Skeletal muscle tissue (tissue), 4 donors: ENCODE data around the gene PLA2R1. TPM values are rescaled to one million over a fixed set of nuclear protein-coding genes. Genes with fewer than 3 reads are reported as not detected.

Experiments used
- H3K27ac ChIP-seq: one replicate; pipeline ENCODE4 v1.7.0; 2013; ENCODE audit warnings: mild to moderate bottlenecking, low read depth, low read length, inconsistent platforms
- H3K27me3 ChIP-seq, 3 donors: one replicate each; pipeline ENCODE4 v1.7.0; 2013; ENCODE audit warnings: low read length in 3 of 3; ENCODE audit not compliant: control insufficient read depth in 3 of 3, insufficient read depth in 3 of 3
- H3K36me3 ChIP-seq, 3 donors: one replicate each; pipeline ENCODE4 v1.7.0; 2013; ENCODE audit warnings: low read length in 3 of 3; ENCODE audit not compliant: control insufficient read depth in 3 of 3, insufficient read depth in 3 of 3
- H3K4me1 ChIP-seq, 3 donors: one replicate each; pipeline ENCODE4 v1.7.0; 2013; ENCODE audit warnings: low read length in 3 of 3, mild to moderate bottlenecking in 3 of 3; ENCODE audit not compliant: control insufficient read depth in 3 of 3, insufficient read depth in 3 of 3
- H3K4me3 ChIP-seq, 3 donors: one replicate each; pipeline ENCODE4 v1.7.0; 2013; ENCODE audit warnings: low read length in 3 of 3
- H3K9ac ChIP-seq, 3 donors: one replicate each; pipeline ENCODE4 v1.7.0; 2013; ENCODE audit warnings: low read length in 3 of 3, mild to moderate bottlenecking in 3 of 3, moderate library complexity in 2 of 3, low read depth in 1 of 3
- H3K9me3 ChIP-seq, 3 donors: one replicate each; pipeline ENCODE4 v1.7.0; 2013; ENCODE audit warnings: low read length in 3 of 3; ENCODE audit not compliant: control insufficient read depth in 3 of 3
- total RNA-seq: library from RNA; depleted of rRNA; stranded (reverse); fragments of >200 nt; gene quantifications from one replicate; pipeline ENCODE4 v1.2.3, GENCODE V29; 2014
- donor health status: Osteomylitis.

PLA2R1 gene
- total RNA-seq, 1 donor from 2014 or later, result 2.6 TPM

DNA sequence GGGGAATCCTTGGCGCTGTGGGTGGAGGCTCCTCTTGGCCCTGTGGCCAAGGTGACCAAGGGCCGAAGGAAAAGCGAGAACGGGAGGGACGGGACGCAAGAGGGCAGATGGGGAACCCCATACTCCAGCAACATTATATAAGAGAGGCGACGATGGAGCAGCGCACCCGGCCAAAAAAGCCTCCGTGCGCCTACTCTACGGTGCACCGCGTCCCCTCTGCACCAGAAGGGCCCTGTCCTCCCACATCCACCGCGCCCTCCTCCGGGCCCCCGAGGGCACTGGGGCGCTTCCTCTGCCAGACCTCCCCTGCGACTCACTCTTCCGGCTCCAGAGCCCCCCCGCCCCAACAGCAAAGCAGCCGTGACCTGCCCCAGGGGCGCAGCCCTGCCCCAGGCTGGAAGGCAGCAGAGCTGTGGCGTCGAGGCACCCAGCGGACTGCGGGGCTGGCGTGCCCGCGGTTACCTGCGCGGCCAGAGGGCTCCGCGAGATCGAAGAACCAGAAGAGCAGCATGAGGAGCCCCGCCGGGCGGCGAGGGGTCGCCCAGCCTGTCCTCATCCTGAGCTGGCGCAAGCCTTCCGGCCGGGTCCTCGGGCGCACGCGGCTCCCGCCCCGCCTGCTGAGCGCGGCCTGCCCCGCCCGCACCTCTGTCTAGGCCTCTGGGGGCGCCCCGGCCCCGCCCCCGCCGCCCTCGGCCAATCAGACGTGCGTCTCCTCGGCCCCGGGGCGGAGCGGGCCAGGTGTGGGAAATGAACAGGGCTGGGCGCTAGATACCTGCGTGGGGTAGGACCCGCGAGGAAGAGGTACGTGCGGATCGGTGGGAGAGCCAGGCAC is 158.1 kb downstream of the PLA2R1 start, which contains the start of gene LY75:
TSS of gene LY75 (minus strand) at position 630 of the 832 bp plus-strand sequence.
- Histone ChIP-seq H3K27me3 (peaks cover 8 to 14% (median 9%) of the 10 kb centered on the region in 3 donors), H3K36me3 (no peaks in the 10 kb centered on the region), H3K4me1 (peaks cover 8 to 18% (median 11%) of the 10 kb centered on the region in 3 donors), H3K9me3 (no peaks in the 10 kb centered on the region), H3K4me3 (peak within 1 kb of the TSS; percentile 78 to 84 (median 82)), H3K27ac (no peak within 1 kb of the TSS), H3K9ac (peak within 1 kb of the TSS in 2 of 3 donors; percentile 59 to 63)

DNA sequence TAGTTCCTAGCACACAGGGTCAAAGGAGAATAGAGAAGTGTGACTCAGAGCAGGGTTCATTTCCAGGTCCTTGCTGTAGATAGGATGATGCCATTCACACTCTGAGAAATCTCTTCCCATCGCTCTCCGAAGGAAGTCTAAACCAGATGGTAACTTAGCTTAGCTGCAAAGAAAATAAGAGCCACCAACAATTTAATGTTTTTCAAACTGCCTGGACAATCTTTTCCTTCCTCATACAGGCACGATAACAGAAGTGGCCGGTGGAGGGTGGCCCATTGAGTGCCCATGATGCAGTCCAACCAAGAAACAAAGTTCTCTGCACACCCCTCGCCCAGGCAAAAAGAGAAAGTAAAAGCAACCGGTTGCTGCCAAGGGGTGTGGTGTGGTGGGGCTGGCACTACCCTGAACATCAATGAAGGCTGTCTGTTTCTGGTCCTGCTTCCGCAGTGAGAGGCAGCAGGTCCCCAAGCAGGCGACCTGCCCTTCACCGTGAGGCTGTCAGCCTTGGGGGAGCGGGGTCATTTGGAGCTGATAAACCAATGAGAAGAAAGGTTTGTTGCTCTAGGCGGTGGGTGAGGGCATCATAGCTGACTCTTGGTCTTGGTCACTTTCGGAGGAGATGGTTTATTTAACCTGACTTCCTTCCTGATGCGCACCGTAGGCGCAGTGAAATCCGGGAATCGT is 158.8 kb downstream of the PLA2R1 start:
- H3K9ac ChIP-seq, result peak overlapping the region in 2 of 3 donors; percentile 59 to 63
- H3K4me1 ChIP-seq, result peaks cover 8 to 18% (median 11%) of the 10 kb centered on the region in 3 donors
- peak overlapping the region; percentile 78 to 84 (median 82) for H3K4me3 ChIP-seq
- no peak overlapping the region for H3K27ac ChIP-seq
- H3K36me3 ChIP-seq, result no peaks in the 10 kb centered on the region
- H3K27me3 ChIP-seq, result peaks cover 8 to 14% (median 9%) of the 10 kb centered on the region in 3 donors
- H3K9me3 ChIP-seq, result no peaks in the 10 kb centered on the region

DNA sequence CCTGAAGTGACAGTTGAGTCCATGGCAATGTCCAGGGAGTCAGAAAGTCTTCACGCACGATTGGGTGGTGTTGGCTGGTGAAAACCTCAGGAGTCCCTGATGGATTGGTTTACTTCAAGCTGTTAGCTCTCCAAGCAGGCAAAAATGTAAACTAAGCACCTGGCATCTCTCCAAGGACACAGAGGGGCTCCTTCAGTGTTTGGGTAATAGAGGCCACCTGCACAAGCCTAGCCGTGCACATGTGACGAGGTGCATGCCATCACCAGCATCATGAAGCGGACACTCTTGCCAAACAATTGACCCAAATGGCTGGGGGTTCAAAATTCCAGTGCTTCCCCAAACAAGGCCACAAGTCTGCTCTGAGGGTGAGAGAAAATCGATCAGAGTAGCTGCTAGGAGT is 159.7 kb downstream of the PLA2R1 start:
- H3K36me3 ChIP-seq, result no peaks in the 10 kb centered on the region
- peaks cover 8 to 18% (median 11%) of the 10 kb centered on the region in 3 donors for H3K4me1 ChIP-seq
- no peak overlapping the region for H3K27ac ChIP-seq
- H3K9me3 ChIP-seq, result no peaks in the 10 kb centered on the region
- peaks cover 8 to 14% (median 9%) of the 10 kb centered on the region in 3 donors for H3K27me3 ChIP-seq
- H3K9ac ChIP-seq, result no peak overlapping the region
- no peak overlapping the region for H3K4me3 ChIP-seq

DNA sequence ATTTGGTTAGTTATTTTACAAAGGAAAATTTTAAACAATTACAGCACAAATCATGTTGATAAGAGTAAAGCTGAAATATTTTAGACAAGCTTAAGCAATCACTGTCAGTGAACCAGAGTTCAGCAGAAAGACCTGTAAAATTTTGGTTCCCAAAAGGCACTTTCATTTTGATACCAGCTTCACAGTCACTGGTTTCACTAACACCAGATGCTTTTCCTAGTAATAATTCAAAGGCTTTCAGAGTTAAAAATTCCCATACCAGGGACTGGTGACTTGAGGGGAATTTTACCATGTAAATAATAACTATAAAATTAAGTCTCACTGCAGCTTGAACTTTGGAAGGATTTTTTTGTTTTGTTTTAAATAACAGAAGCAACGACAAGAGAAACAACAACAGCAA is 162.1 kb downstream of the PLA2R1 start:
- H3K9me3 ChIP-seq, result no peaks in the 10 kb centered on the region
- peaks cover 8 to 14% (median 9%) of the 10 kb centered on the region in 3 donors for H3K27me3 ChIP-seq
- H3K36me3 ChIP-seq, result no peaks in the 10 kb centered on the region
- no peak overlapping the region for H3K9ac ChIP-seq
- H3K4me3 ChIP-seq, result no peak overlapping the region
- no peak overlapping the region for H3K27ac ChIP-seq
- peaks cover 8 to 18% (median 11%) of the 10 kb centered on the region in 3 donors for H3K4me1 ChIP-seq

DNA sequence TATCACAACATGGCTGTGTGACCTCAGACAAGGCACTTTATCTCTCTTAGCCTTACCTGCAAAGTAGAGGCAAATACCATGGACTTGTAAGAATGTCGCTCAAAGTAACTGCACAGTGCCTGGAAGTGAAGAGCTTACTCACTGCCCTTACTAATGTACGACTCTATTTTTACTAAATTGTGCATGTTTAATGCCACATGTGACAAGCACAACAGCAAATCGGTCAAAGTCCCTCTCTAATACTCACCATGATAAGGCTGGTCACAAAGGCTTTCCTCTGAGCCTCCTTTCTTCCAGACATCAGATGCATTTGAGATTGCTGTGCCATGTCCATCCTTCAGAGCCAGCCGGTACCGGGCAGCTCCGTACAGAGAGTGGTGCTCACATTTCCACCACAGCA is 164.0 kb downstream of the PLA2R1 start:
- Histone ChIP-seq H3K9me3 (no peaks in the 10 kb centered on the region), H3K27me3 (no peaks in the 10 kb centered on the region), H3K4me1 (peaks cover 0 to 8% (median 2%) of the 10 kb centered on the region in 3 donors), H3K27ac (no peak overlapping the region), H3K36me3 (no peaks in the 10 kb centered on the region), H3K4me3 (no peak overlapping the region), H3K9ac (no peak overlapping the region)

DNA sequence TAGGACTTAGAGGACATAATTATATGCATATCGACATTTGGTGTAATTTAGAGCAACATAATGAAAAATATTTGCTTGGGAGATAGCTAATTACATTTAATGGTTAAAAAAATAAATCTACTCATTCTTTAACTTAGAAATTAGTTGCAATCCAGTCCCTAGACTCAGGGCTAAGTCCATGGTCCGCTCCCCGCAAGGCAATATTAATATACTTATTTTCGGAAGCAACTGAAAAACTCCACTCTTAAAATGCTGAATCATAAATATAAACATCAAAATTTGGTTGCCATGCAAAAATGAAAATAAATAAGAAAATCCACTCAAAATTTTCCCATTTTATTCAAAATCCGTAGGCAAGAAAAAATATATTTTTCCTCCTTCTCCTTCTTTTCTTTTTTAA is 164.7 kb downstream of the PLA2R1 start:
- no peak overlapping the region for H3K27ac ChIP-seq

DNA sequence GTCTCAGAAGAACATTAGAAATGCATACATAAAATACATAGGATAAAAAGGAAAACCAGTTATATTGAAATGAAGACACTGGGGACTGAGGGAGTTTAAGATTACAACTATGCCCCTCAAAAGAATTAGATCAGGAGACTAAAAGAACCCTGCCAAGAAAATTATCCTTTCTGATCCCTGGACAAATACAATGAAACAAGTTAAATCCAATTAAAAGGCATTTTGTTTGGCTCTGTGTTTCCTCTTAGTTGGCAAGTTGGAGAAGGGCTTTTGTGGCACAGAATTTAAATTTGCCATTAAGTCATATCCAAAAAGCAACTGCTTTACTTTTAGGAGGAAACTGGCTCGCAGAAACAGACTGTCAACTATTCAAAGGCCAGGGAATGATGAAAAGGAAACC is 165.3 kb downstream of the PLA2R1 start:
- H3K27me3 ChIP-seq, result no peaks in the 10 kb centered on the region
- H3K27ac ChIP-seq, result no peak overlapping the region
- no peaks in the 10 kb centered on the region for H3K9me3 ChIP-seq
- no peak overlapping the region for H3K4me3 ChIP-seq
- no peak overlapping the region for H3K9ac ChIP-seq
- H3K4me1 ChIP-seq, result no peaks in the 10 kb centered on the region
- H3K36me3 ChIP-seq, result no peaks in the 10 kb centered on the region

More for the DNA sequence above, 164.7 kb downstream of the PLA2R1 start:
- Histone ChIP-seq H3K9ac (no peak overlapping the region), H3K4me3 (no peak overlapping the region), H3K4me1 (peaks cover 0 to 1% (median 0%) of the 10 kb centered on the region in 3 donors), H3K36me3 (no peaks in the 10 kb centered on the region), H3K27me3 (no peaks in the 10 kb centered on the region), H3K9me3 (no peaks in the 10 kb centered on the region)

DNA sequence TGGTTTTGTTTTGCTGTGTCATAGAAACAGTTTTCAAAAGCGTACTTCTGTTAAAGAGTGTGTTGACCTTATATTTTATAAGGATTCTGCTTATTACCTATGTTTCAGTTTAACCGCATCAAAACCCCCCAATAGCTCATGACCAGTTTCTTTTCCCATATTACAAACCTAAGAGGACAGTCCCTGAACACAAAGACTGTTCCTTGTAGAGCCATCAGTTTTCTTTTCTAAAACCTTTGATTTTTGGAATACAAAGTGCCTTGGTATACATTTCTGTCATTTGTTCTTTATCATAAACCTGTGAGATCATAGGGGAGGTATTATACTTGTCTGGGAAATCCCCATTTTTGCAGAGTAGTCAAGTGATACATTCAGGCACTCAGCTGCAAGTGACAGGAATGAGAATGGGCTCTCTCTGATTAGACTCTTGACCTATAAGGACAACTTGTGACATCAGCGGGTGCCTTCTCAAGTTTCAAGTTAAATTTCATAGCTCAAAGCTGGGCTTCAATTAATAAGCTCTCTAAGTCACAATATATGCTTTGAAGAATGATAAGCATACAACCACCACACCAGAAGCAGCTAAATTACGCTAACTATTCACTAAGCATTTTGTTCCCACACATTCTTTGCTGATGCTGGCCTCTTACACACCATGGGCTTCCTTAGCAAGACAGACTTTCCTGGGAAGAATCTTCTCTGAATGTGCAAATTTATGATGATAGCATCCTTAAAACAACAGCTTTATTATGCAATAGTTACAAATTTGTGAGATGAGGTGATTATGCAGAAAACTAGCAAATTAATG is 167.0 kb downstream of the PLA2R1 start:
- H3K27me3 ChIP-seq, result no peaks in the 10 kb centered on the region
- H3K9ac ChIP-seq, result no peak overlapping the region
- H3K27ac ChIP-seq, result no peak overlapping the region
- H3K4me1 ChIP-seq, result no peaks in the 10 kb centered on the region
- no peaks in the 10 kb centered on the region for H3K9me3 ChIP-seq
- no peaks in the 10 kb centered on the region for H3K36me3 ChIP-seq
- no peak overlapping the region for H3K4me3 ChIP-seq

DNA sequence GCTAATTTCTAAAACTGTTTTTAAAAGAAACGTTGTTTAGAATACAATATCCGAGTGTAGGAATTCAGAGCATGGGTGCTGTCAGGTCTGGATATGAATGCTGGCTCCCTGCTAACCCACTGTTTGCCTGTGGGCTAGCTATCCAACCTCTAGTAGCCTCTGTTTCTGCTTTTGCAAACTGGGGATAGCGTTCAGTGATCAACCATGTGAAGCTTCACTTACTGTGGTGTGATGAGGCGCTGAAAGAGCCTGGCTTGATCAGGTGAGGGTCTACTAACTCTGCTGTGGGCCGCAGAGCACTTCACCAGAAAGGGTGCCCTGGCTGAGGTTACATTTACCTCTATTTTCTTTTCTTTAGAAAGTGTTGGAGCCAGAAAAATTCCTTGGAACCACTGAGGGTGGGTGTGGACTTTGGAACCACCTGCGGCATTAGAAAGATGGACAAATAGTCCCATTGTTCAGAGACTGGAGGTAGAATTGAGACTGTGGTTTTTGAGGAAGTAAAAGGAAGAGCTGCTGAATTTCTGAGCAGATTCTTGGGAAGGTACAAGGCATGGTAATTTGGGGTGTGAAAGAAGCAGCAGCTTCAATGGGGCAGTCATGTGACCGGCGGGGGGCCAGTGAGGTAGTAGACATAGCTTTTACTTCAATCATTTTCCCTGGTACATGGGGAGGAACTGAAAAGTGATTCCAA is 168.1 kb downstream of the PLA2R1 start:
- Histone ChIP-seq H3K27me3 (no peaks in the 10 kb centered on the region), H3K27ac (no peak overlapping the region)

More for the DNA sequence above, 168.1 kb downstream of the PLA2R1 start:
- Histone ChIP-seq H3K36me3 (no peaks in the 10 kb centered on the region), H3K9ac (no peak overlapping the region), H3K4me3 (no peak overlapping the region), H3K4me1 (no peaks in the 10 kb centered on the region), H3K9me3 (no peaks in the 10 kb centered on the region)
